Astrocyte of the spinal cord (primary cell): ENCODE measurements around the gene CLCN2.
A peak's percentile ranks its signal among the peaks of the same experiment; 100 is the strongest.

Source experiments
- DNase-seq: peaks from one replicate; pipeline ENCODE4 v3.0.0; 2011; ENCODE audit warnings: low read depth, low spot score
- H3K4me3 ChIP-seq: 2 replicates; pipeline ENCODE4 v1.5.1; 2011; ENCODE audit warnings: low read depth, mild to moderate bottlenecking, low read length, moderate library complexity
- CTCF ChIP-seq: IDR thresholded peaks from 2 replicates; pipeline ENCODE4 v1.5.1; 2012; ENCODE audit warnings: low read depth, mild to moderate bottlenecking, low read length, inconsistent platforms
- in situ Hi-C: cut with HindIII; loops from 2 replicates; pipeline ENCODE4 v1.10.0; 2017; ENCODE audit warnings: low sequenced_read_pairs

The CLCN2 gene

GRCh38 chr3:184355261-184356040 lies 6.0 kb downstream of the CLCN2 start:
- TF ChIP-seq CTCF, result no peak
- no peak overlapping the region for H3K4me3 ChIP-seq
- in situ Hi-C loops, result no loop called here

GRCh38 chr3:184354754-184355153 lies 6.7 kb downstream of the CLCN2 start:
- DNase-seq, result no peak
- in situ Hi-C loops, result no loop called here
- TF ChIP-seq CTCF, result no peak
- H3K4me3 ChIP-seq, result no peak overlapping the region

More at GRCh38 chr3:184355261-184356040, 6.0 kb downstream of the CLCN2 start:
- no peak for DNase-seq

- no peak for DNase-seq
- H3K4me3 ChIP-seq, result no peak overlapping the region
- TF ChIP-seq CTCF, result peak; percentile 88
- in situ Hi-C loops, result no loop called here
These were observed 7.2 kb downstream of the CLCN2 start for GRCh38 chr3:184354121-184354728.

GRCh38 chr3:184353546-184353941 lies 7.9 kb downstream of the CLCN2 start:
- TF ChIP-seq CTCF, result no peak
- H3K4me3 ChIP-seq, result no peak overlapping the region
- no peak for DNase-seq
- in situ Hi-C loops, result no loop called here

GRCh38 chr3:184352897-184353545 lies 8.4 kb downstream of the CLCN2 start:
- in situ Hi-C loops, result no loop called here
- no peak overlapping the region for H3K4me3 ChIP-seq
- no peak for TF ChIP-seq CTCF
- DNase-seq, result no peak

GRCh38 chr3:184352149-184352785 lies 9.1 kb downstream of the CLCN2 start:
- no peak overlapping the region for H3K4me3 ChIP-seq
- no peak for TF ChIP-seq CTCF
- DNase-seq, result no peak
- in situ Hi-C loops, result no loop called here
